Skin epidermis (tissue), 12 donors: ENCODE data around the gene CFH.
"Not testable (repeated sequence)": the region's sequence is repeated elsewhere in the genome, so short reads cannot be mapped to it uniquely, and the experiment has no call there.

Experiments used
- H3K27ac ChIP-seq, 21 experiments: fragments of 200-600 bp; sonication (generic) in 11 of 21; one replicate each; pipeline ENCODE4 v1.5.0; 2020; ENCODE audit warnings: mild to moderate bottlenecking in 3 of 21, inconsistent platforms in 2 of 21, moderate library complexity in 2 of 21
- H3K4me3 ChIP-seq, 7 experiments: fragments of 200-600 bp; sonication (generic) in 2 of 7; one replicate each; pipeline ENCODE4 v1.5.0; 2020; ENCODE audit warnings: inconsistent platforms in 2 of 7, mild to moderate bottlenecking in 2 of 7, moderate library complexity in 1 of 7

CFH gene

DNA sequence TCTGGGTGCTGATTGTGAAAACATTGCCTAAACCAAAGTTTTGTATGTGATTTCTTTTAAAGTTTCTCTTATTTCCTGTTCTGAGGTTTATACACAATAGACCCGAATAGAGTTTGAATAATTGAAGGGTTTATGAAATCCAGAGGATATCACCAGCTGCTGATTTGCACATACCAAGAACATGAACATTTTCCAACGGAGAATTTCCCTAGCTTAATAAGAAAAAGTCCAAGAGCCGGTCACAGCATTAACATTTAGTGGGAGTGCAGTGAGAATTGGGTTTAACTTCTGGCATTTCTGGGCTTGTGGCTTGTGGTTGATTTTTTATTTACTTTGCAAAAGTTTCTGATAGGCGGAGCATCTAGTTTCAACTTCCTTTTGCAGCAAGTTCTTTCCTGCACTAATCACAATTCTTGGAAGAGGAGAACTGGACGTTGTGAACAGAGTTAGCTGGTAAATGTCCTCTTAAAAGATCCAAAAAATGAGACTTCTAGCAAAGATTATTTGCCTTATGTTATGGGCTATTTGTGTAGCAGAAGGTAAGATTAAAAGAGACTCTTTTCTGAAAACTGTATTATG is at the start of gene CFH:
Gene CFH (plus strand): TSS at position 407 of the 579 bp plus-strand sequence. CDS start 75 bp downstream, at position 482.
- Histone ChIP-seq H3K4me3 (peak within 1 kb of the TSS in 5 of 7 experiments; percentile 1 to 15 (median 9)), H3K27ac (peak within 1 kb of the TSS in 13 of 21 experiments; percentile 6 to 62 (median 39))

DNA sequence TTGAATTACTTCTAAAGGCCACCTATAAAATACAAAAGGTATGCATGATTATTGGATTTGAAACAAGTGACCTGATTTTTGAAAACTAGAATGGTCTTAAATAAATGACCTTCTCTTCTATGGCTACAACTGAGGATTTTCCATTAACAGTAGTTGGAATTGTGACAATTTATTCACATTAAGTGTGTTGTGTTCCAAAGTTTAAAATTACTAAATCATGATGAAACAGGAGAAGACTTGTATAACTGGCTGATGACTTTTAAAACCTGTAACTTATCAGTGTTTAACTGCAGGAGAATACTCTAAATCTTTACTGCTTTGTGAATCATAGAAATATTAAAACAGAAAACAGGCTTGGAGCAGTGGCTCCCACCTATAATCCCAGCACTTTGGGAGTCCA is 48.2 kb upstream of the CFH start:
- no peak overlapping the region for H3K4me3 ChIP-seq
- H3K27ac ChIP-seq, result no peak overlapping the region

DNA sequence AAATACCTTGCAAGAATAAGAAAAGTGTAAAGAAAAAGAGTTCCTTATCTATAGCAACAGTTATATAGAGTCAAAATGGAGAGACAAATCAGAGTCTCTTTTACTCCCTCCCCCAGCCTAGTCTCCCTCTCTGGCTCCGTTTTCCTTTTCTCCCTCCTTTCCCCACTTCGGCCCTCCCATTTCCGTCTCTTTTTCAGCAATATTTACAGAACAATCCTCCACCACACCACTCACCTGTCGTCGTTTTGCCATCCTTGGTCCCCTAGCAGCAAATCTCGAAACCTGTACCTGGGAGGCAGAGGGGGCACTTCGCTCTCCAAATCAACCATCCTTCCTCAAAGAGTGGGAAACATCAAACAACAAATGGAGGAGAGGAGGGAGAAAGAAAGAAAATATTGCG is 43.9 kb upstream of the CFH start:
- H3K4me3 ChIP-seq, result peak overlapping the region; percentile 14 to 44 (median 24)
- peak overlapping the region in 11 of 21 experiments; percentile 34 to 80 (median 65) for H3K27ac ChIP-seq

DNA sequence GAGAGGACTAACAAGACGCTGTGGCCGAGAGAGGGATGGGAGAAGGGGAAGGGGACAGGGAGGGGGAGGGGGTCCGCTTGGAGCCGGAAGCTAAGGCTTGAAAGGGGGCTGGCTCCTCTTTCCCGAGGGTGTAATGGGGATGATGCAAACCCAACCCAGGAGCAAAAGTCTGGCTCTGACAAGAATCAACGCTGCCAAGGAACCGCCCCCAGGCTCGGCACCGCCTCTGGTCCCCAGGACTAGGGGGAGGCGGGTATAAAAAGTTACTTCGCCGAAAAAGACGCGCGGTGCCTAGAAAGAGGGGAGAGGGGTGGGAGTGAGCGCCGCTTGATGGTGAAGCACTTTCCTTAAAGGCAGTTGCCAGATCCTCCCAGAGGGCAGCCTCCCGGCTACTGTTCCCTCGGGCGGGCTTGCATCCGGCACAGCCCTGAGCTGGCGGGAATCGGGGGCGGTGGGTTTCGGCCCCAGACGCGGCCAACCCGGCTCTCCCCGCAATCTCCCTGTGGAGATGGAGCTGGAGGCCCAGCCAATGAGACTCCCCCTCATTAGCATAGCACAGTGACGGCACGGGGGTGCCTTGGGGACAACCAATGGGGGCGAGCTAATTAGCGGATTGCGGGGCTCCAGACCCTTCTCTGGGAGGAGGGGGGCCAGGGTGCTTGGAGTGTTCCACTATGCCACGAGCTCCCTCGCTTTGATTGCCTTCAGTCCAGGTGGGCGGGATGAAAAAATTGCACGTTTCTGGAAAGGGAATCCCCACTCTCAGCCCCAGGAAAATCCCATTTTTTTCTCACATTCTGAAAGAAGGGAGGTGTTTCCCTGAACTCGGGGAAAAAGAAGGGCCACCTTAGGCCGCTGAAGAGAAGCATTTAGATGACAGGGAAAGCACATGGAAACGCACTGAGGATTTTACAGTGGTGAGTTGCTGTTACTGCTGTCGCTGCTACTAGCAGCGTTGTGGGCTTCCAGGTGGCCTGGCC is 43.2 kb upstream of the CFH start, which contains the start of gene KCNT2:
Gene KCNT2 (minus strand): TSS at position 51 of the 980 bp plus-strand sequence. CDS start 131 bp downstream, outside the sequence.
- Histone ChIP-seq H3K4me3 (peak within 1 kb of the TSS; percentile 14 to 44 (median 24)), H3K27ac (peak within 1 kb of the TSS in 11 of 21 experiments; percentile 34 to 80 (median 65))

DNA sequence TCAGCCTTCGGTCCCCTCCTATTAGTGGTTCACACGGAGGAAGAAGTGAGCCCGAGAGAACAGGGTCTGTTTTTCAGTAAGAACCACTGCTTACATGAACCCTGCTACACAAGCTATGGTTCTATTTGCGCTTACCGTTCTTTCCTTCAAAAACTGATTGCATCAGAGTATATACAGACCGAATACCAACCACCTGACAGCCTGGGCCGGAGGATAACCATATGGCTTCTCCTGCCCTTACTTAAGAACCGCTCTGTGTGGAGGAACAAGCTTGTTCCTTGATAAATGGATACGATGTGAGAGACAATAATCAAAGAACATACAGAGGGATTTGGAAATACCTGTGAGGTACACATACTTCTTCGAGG is 42.5 kb upstream of the CFH start:
- Histone ChIP-seq H3K4me3 (no peak overlapping the region), H3K27ac (peak overlapping the region in 6 of 21 experiments; percentile 42 to 80 (median 75))

DNA sequence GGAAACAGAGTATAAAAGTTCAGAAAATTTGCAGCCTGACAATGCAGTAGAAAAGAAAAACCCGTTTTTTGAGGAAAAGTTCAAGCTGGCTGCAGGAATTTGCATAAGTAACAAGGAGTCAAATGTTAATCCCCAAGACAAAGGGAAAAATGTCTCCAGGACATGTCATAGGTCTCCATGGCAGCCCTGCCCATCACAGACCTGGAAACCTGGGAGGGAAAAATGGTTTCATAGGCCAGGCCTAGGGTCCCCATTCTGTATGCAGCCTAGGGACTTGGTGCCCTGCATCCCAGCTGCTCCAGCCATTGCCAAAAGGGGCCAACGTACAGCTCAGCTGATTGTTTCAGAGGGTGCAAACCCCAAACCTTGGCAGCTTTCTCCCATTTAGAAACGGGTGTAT is 40.0 kb upstream of the CFH start:
- Histone ChIP-seq H3K4me3 (no peak overlapping the region), H3K27ac (no peak overlapping the region)

DNA sequence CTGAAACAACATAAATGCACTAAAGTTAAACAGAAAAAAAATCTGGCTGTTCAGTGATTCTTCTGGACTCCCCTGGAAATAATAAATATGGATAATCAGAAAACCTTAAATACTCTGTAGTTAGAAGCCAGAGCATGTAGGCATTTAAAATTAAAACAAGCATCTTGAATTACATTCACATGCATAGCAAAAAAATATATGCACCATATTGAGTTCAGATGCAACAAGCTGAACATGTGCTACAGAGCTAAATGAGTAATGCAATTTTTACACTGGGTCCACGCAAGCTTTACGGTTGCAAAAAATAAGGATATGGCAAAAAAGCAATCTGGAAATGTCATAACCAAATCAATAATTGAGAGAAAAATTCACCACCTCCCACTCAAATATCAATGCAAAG is 32.1 kb upstream of the CFH start:
- H3K27ac ChIP-seq, result no peak overlapping the region
- no peak overlapping the region for H3K4me3 ChIP-seq

DNA sequence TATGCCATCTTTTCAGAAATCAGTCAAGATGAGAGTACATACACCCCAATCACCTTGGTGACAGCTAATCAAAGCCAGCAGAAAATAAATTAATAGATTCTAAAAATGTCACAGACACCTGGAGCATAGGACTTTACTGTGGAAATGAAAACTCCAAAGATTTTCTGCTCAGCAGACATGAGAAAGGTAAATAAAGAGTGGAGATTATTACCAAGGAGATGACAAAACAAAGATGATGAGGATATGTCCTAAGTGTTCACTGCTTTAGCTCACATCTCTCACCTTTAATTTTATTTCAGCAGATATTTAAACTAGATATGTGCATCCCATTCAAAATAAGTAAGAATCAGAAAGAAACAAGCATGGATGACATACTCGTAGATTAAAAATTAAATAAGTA is 28.8 kb upstream of the CFH start:
- Histone ChIP-seq H3K27ac (no peak overlapping the region), H3K4me3 (no peak overlapping the region)

DNA sequence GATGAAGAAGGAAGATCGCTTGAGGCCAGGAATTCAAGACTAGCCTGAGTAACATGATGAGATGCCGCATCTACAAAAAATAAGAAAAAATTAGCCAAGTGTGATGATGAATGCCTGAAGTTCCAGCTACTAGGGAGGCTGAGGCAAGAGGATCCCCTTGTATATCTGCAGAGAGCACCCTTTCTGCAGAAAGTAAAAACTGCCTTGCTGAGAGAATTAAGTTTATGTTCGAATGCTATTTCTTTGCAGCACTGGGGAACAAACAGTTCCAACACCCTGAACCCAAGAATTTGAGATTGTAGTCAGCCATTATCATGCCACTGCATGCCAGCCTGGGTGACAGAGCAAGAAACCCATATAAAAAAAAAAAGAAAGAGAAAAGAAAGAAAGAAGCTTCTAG is 23.0 kb upstream of the CFH start:
- H3K27ac ChIP-seq, result no peak overlapping the region
- H3K4me3 ChIP-seq, result no peak overlapping the region

DNA sequence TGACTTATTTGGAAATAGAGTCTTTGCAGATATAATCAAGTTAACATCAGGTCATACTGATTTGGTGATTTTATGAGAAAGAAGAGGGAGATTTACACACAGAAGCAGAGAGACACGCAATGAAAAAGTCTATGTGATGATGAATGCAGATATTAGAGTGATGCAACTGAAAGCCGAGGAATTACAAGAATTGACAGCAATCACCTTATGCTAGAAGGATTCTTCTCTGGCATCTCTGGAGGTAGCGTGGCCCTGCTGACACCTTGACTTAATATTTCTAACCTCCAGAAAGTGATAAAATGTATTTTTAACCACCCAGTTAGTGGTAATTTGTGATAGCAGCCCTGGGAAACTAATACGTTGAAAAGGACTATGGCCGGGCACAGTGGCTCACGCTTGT is 14.2 kb upstream of the CFH start:
- no peak overlapping the region for H3K27ac ChIP-seq

DNA sequence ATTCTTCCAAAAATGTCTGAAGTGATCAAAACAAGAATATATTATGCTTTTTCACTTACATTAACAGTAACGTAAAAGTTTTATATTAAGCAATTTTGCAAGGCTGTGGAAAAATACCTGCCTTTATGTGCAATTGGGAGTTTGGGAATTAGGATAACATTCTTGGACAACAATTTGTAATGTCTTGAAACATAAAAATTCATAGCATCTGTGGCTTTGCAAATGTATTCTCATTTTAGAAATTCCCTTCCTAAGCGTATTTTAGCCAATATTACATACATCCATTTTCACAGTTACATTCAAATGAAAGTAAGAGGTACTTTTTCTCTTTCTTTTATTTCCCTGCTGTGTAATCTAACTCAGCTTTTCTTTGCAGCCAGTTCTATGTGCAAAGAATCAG is 13.4 kb upstream of the CFH start:
- Histone ChIP-seq H3K27ac (no peak overlapping the region), H3K4me3 (no peak overlapping the region)

More for the DNA sequence above, 14.2 kb upstream of the CFH start:
- no peak overlapping the region for H3K4me3 ChIP-seq

DNA sequence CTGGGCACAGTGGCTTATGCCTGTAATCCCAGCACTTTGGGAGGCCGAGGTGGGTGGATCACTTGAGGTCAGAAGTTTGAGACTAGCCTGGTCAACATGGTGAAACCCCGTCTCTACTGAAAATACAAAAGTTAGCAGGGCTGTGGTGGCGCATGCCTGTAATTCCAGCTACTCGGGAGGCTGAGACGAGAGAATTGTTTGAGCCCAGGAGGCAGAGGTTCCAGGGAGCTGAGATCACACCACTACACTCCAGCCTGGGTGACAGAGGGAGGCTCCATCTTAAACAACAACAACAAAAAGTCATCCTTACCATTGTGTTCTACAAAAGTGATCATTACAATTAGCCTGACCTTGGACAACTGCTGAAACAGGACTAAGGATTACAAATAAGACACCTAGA is 12.6 kb upstream of the CFH start:
- H3K27ac ChIP-seq, H3K4me3 ChIP-seq: not testable (repeated sequence)

DNA sequence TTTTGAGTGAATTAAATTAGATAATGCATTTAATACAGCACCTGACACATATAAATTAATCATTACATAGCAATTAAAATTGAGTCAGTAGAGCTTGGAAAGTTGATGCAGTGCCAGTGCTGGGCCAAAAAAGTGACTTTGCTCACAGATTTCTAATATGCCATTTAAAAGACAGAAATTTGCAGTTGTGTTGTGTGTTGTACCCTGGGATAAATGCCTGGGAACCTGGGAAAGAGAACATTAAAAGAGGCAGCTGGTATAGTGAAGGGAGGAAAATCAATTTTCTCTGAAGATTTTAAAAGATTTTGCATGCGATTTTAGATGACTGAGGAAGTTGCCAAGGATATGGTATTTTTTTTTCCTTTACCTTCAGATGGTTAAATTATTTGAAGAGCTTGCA is 10.9 kb upstream of the CFH start:
- no peak overlapping the region for H3K4me3 ChIP-seq
- H3K27ac ChIP-seq, result no peak overlapping the region

DNA sequence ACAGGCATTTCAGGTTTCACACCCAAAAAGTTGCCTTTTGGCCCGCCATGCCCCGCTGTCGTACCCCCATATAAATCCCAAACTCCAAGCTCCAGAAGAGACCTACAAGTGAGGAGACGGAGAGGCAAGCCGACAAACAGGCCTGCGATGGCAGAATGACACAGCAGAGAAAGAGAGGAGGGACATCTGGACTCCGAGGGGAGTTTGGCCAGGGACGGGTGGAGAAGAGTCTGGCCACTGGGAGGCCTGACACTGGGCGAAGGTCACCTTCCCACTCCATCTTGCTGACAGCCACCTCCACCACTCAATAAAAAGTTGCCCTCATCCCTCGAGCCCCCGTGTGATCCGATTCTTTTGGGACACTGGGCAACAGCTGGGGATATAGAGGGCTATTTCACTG is 1.9 kb upstream of the CFH start:
- no peak overlapping the region for H3K27ac ChIP-seq
- no peak overlapping the region for H3K4me3 ChIP-seq

DNA sequence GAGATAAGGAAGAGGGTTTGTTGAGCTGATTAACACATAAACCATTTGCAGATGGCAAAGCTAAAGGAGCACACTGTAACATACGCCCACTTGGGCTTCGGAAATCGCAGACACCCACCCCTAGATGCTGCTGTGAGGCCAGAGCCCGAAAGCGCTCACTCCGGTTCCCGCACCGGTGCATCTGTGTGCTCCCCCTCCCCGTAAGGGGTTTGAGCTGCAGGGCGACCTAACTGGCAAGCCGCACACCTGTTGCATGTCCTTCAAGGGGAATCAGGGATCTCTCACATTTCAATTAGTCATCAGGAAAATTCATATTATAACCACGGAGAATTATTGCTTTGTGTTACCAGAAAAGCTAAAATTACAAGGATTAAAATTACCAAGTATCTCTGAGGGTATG is 1.4 kb upstream of the CFH start:
- Histone ChIP-seq H3K27ac (no peak overlapping the region), H3K4me3 (no peak overlapping the region)

DNA sequence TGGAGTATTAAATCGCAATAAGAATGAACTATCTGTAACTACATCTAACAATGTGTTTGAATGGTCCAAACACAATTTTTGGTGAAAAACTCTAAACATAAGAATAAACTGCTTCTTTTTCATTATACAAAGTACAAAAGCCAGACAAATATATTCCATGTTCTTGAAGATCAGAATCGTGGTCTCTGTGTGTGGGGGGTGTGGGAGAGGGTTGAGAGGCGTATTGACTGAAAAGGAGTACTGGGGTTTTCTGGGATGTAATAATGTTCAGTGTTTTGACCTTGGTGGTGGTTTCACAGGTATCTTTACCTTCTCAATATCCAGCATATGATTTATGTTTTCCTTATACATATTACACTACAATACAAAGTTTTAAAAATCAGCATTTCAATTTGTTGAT is 764 bp upstream of the CFH start:
- Histone ChIP-seq H3K4me3 (no peak overlapping the region), H3K27ac (peak overlapping the region in 9 of 21 experiments; percentile 6 to 59 (median 50))

DNA sequence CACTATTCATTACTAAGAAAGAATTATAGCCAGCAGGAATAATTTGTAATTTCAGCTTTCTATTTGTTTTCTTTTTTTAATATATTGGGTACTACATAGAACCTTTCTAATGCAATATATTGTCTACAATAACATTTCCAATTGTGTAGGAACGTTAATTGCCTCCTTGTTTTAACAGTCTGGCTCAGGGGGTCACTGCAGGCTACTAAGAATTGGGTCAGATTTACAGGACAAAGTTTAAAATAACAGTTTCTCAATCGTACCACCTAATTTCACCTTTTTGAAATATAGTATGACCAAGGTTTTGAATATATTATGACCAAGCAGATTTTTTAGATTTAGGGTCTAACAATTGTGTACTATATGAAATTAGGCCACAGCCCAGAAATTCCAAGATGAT is 2.4 kb downstream of the CFH start:
- H3K4me3 ChIP-seq, result peak overlapping the region in 1 of 7 experiments; percentile 23
- H3K27ac ChIP-seq, result peak overlapping the region in 2 of 21 experiments; percentile 51 to 69

DNA sequence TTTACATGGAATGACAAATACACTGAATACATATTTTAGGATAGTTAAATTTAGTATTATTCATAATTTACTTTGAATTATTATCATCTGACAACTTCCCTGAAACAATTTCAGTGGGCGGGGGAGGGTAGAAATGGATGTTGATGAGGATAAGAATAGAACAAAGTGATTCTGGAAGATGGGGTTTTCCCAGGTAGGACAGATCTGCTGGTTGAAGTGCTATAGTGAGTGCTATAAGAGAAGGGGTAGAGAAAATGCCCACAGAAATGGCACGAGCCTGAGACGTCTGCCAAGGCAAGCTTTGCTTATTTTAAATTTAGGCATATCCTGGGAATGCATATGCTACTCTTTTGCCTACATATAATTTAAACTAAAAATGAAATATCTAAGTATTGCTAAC is 3.2 kb downstream of the CFH start:
- peak overlapping the region in 1 of 21 experiments; percentile 12 for H3K27ac ChIP-seq
- H3K4me3 ChIP-seq, result peak overlapping the region in 1 of 7 experiments; percentile 23

DNA sequence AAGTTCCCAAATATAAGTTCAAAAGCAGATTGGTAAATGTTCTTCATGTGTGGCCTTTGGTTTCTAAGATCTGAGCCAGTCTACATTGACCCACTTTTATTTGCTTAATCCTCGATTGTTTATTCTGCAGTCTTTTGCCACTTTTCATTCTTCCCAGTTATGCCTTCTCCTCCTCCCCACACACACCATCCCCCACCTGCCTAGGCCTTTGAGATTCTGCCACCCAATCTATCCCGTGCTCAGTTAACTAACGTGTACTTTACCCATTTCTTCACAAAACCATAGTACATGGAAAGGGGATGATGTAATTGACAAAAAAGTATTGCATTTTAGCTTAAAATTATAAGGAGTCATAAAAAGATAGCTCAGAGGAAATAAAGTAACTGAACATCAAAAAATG is 3.7 kb downstream of the CFH start:
- H3K27ac ChIP-seq, result no peak overlapping the region
- H3K4me3 ChIP-seq, result no peak overlapping the region

DNA sequence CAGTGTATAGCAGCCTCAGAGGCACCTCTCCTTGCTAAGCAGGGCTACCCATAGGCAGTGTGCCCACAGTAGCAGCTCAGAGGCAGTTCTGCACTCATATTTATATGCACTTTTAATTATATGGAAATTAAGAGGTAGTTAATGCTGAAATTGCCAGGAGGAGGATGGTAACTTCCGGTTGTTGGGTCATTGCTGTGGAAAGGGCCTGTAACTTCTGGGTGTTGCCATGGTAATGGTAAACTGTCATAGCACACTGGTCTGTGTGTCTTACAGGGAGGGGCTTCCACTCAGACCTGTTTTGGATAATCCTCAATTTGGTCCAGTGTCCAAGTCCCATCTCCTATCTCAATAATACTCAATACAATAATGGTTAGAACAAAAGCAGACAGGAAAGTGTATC is 7.6 kb downstream of the CFH start:
- no peak overlapping the region for H3K27ac ChIP-seq
- no peak overlapping the region for H3K4me3 ChIP-seq

DNA sequence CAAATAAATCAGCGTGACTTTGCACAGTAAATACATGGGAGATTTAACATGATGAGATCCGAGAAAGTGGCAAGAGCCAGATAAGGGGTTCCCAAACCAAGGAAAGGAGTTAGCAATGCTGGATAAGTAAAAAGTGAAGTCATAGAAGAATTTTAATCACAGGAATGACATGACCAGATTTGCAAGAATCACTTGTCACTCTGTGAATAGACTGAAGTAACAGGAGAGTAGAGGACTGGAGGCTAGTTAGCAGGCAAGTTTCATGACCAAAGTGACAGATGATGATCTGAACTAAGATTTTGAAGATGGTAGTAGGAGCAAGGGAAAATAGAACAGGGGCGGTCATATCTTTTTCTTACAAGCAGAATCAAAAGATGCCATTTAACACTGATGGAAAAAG is 8.4 kb downstream of the CFH start:
- Histone ChIP-seq H3K27ac (peak overlapping the region in 1 of 21 experiments; percentile 32), H3K4me3 (no peak overlapping the region)
